ENCODE measurements around the gene MYOF. TPM values are rescaled to one million over a fixed set of nuclear protein-coding genes. Genes with fewer than 3 reads are reported as not detected.
A peak's percentile ranks its signal among the peaks of the same experiment; 100 is the strongest.

The MYOF gene
- total RNA-seq, 3 donors from 2014 or later: 55.0 to 90.7 (median 85.5) TPM

- peaks cover 28% of the 10 kb centered on the region for H3K4me1 ChIP-seq (ENCODE audit: low read depth)
- intact Hi-C loops (cut with DNase I, micrococcal nuclease): no loop called here
- TF ChIP-seq, protein P1, sequence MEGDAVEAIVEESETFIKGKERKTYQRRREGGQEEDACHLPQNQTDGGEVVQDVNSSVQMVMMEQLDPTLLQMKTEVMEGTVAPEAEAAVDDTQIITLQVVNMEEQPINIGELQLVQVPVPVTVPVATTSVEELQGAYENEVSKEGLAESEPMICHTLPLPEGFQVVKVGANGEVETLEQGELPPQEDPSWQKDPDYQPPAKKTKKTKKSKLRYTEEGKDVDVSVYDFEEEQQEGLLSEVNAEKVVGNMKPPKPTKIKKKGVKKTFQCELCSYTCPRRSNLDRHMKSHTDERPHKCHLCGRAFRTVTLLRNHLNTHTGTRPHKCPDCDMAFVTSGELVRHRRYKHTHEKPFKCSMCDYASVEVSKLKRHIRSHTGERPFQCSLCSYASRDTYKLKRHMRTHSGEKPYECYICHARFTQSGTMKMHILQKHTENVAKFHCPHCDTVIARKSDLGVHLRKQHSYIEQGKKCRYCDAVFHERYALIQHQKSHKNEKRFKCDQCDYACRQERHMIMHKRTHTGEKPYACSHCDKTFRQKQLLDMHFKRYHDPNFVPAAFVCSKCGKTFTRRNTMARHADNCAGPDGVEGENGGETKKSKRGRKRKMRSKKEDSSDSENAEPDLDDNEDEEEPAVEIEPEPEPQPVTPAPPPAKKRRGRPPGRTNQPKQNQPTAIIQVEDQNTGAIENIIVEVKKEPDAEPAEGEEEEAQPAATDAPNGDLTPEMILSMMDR (IDR thresholded peaks at IDR 0.05): no peak
Observed at GRCh38 chr10:93476756-93477155, 5.4 kb downstream of the MYOF start.

DNA sequence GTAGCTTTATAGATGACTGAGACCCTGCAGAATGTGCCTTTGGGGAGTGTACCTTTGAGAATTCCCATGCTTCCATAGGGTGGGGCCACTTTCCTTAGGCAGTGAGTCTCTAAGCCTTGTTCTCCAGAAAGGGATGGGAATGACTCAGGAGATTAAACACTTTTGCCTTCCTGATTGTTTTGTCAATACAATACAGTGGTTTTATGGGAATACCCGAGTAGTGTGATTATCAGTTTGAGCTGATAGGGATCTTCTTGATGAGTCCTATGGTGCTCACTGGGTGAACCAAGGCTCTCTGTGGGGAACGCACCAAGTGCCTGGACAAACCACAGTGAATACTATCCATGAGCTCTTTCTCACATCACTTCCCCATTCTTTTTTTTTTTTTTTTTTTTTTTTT lies 6.3 kb downstream of the MYOF start:
- ATAC-seq (peak; percentile 88), DNase-seq (peak in 1 of 3 donors; percentile 59)
- TF ChIP-seq, protein P1 (IDR thresholded peaks at IDR 0.05): no peak
- Histone ChIP-seq H3K4me1 (ENCODE audit: low read depth) (peaks cover 37% of the 10 kb centered on the region), H3K4me3 (no peak overlapping the region), H3K9me3 (no peaks in the 10 kb centered on the region), H3K36me3 (ENCODE audit: low read depth) (no peaks in the 10 kb centered on the region)
- intact Hi-C loops (cut with DNase I, micrococcal nuclease): no loop called here

More at GRCh38 chr10:93476756-93477155, 5.4 kb downstream of the MYOF start:
- H3K9me3 ChIP-seq: no peaks in the 10 kb centered on the region
- no peak for ATAC-seq
- DNase-seq: no peak
- H3K36me3 ChIP-seq (ENCODE audit: low read depth): no peaks in the 10 kb centered on the region
- no peak overlapping the region for H3K4me3 ChIP-seq

- Histone ChIP-seq H3K9me3 (no peaks in the 10 kb centered on the region), H3K4me1 (ENCODE audit: low read depth) (peaks cover 43% of the 10 kb centered on the region), H3K4me3 (no peak overlapping the region), H3K36me3 (ENCODE audit: low read depth) (no peaks in the 10 kb centered on the region)
- intact Hi-C loops (cut with DNase I, micrococcal nuclease): no loop called here
- peak; percentile 32 for ATAC-seq
- no peak for DNase-seq
- TF ChIP-seq, protein P1 (IDR thresholded peaks at IDR 0.05): no peak
Observed at GRCh38 chr10:93475227-93475626, 6.9 kb downstream of the MYOF start.

- ATAC-seq (no peak), DNase-seq (no peak)
- peaks cover 43% of the 10 kb centered on the region for H3K4me1 ChIP-seq (ENCODE audit: low read depth)
- intact Hi-C loops (cut with DNase I, micrococcal nuclease): no loop called here
- TF ChIP-seq, protein P1 (IDR thresholded peaks at IDR 0.05): no peak
- H3K9me3 ChIP-seq: no peaks in the 10 kb centered on the region
- H3K36me3 ChIP-seq (ENCODE audit: low read depth): no peaks in the 10 kb centered on the region
- no peak overlapping the region for H3K4me3 ChIP-seq
Observed at GRCh38 chr10:93473804-93474472, 8.2 kb downstream of the MYOF start.

DNA sequence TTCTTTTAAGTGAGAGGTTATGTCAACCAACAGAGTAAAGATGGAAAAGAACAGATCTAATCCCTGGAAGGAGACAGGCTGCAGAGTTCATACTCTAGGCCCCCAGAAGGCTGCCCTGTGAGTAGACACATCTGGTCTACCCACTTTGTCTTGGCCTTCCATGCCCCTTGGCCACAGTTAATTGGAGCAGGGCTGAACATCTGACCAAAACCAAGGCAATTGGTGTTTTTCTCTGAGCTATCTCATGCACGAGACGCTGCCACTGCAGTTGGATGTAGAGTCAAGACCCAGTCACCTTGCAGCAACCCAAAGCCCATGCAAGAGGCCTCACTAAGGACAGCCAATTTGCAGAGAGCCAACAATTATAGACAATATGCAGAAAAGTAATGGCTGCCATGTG lies 9.0 kb downstream of the MYOF start:
- Histone ChIP-seq H3K4me1 (ENCODE audit: low read depth) (peaks cover 43% of the 10 kb centered on the region), H3K9me3 (no peaks in the 10 kb centered on the region), H3K36me3 (ENCODE audit: low read depth) (no peaks in the 10 kb centered on the region), H3K4me3 (no peak overlapping the region)
- TF ChIP-seq, protein P1 (IDR thresholded peaks at IDR 0.05): no peak
- ATAC-seq (no peak), DNase-seq (no peak)
- intact Hi-C loops (cut with DNase I, micrococcal nuclease): no loop called here
